IMR-90 (cell line): Measurements from ENCODE around the gene RPS4Y2. TPM values are rescaled to one million over a fixed set of nuclear protein-coding genes. Genes with fewer than 3 reads are reported as not detected.

Source experiments
- ATAC-seq: fragments of 200-7000 bp; cut with Tn5 transposase; 2 replicates; pipeline ENCODE4 v1.9.1; 2020; ENCODE audit warnings: low read depth, mild to moderate bottlenecking, moderate library complexity
- BruUV-seq: library from RNA; stranded (reverse); fragments of 400-500 nt; replicated peaks from 2 replicates; lab custom pipeline; 2021; lab: Mats Ljungman, UMichigan
- CTCF ChIA-PET: fragments of 300-600 bp; formaldehyde crosslinking; extraction: SDS; loops from one replicate; lab custom pipeline; 2021; ENCODE audit warnings: antibody characterized with exemption; lab: Yijun Ruan, JAX
- POLR2A ChIA-PET: fragments of 300-600 bp; sonication (Branson Sonifier 250); formaldehyde crosslinking; loops from one replicate; lab custom pipeline; 2022; ENCODE audit warnings: antibody characterized with exemption; ENCODE audit not compliant: unreplicated experiment; lab: Charles Lee
- DNase-seq: peaks from one replicate; pipeline ENCODE4 v3.0.0; 2013
- H2AFZ ChIP-seq: replicated peaks from 2 replicates; pipeline ENCODE3; 2013; ENCODE audit warnings: low read length, mild to moderate bottlenecking; ENCODE audit not compliant: poor library complexity
- H2AK5ac ChIP-seq: 2 replicates; pipeline ENCODE4 v1.6.1; 2013; ENCODE audit warnings: low read depth, low read length, inconsistent platforms
- H2AK9ac ChIP-seq: replicated peaks from 2 replicates; pipeline ENCODE3; 2013; ENCODE audit warnings: mild to moderate bottlenecking, low read depth, low read length, moderate library complexity; ENCODE audit not compliant: poor library complexity
- H2BK120ac ChIP-seq: 2 replicates; pipeline ENCODE4 v1.6.1; 2013; ENCODE audit warnings: low read depth, low read length, inconsistent platforms
- H2BK15ac ChIP-seq: 3 replicates; pipeline ENCODE4 v1.6.1; 2013; ENCODE audit warnings: low read depth, low read length, inconsistent platforms
- H2BK20ac ChIP-seq: 2 replicates; pipeline ENCODE4 v1.6.1; 2013; ENCODE audit warnings: low read depth, mild to moderate bottlenecking, inconsistent platforms, low read length, moderate library complexity
- H2BK5ac ChIP-seq: 2 replicates; pipeline ENCODE4 v1.6.1; 2013; ENCODE audit warnings: mild to moderate bottlenecking, low read depth, low read length, inconsistent platforms; ENCODE audit not compliant: poor library complexity, severe bottlenecking
- H3K14ac ChIP-seq: replicated peaks from 2 replicates; pipeline ENCODE4 v1.6.1; 2013; ENCODE audit warnings: low read depth, low read length, inconsistent platforms
- H3K18ac ChIP-seq: 2 replicates; pipeline ENCODE4 v1.6.1; 2013; ENCODE audit warnings: low read depth, low read length, control low read depth
- H3K23ac ChIP-seq: 2 replicates; pipeline ENCODE4 v1.6.1; 2013; ENCODE audit warnings: low read depth, low read length, inconsistent platforms
- H3K27ac ChIP-seq: 2 replicates; pipeline ENCODE4 v1.5.1; 2013; ENCODE audit warnings: mild to moderate bottlenecking, control low read depth, low read length; ENCODE audit not compliant: insufficient read depth
- H3K27me3 ChIP-seq: 2 replicates; pipeline ENCODE4 v1.6.1; 2013; ENCODE audit warnings: low read length; ENCODE audit not compliant: control insufficient read depth, insufficient read depth
- H3K36me3 ChIP-seq: 2 replicates; pipeline ENCODE4 v1.6.1; 2013; ENCODE audit warnings: low read length, mixed read lengths; ENCODE audit not compliant: control insufficient read depth, insufficient read depth
- H3K4ac ChIP-seq: 2 replicates; pipeline ENCODE4 v1.6.1; 2013; ENCODE audit warnings: low read depth, low read length, inconsistent platforms
- H3K4me1 ChIP-seq: 2 replicates; pipeline ENCODE4 v1.6.1; 2013; ENCODE audit warnings: low read length, mixed read lengths; ENCODE audit not compliant: control insufficient read depth, insufficient read depth
- H3K4me2 ChIP-seq: 2 replicates; pipeline ENCODE4 v1.6.1; 2013; ENCODE audit warnings: low read depth, mild to moderate bottlenecking, control low read depth, low read length, moderate library complexity
- H3K4me3 ChIP-seq: 2 replicates; pipeline ENCODE4 v1.5.1; 2013; ENCODE audit warnings: low read depth, mild to moderate bottlenecking, control low read depth, low read length, moderate library complexity; ENCODE audit not compliant: insufficient read depth
- H3K56ac ChIP-seq: 2 replicates; pipeline ENCODE4 v1.6.1; 2013; ENCODE audit warnings: low read length, inconsistent platforms; ENCODE audit not compliant: insufficient read depth; ENCODE audit errors: extremely low read depth
- H3K79me1 ChIP-seq, 2 experiments: 2 replicates each; pipeline ENCODE4 v1.6.1; 2013; ENCODE audit warnings: low read length in 2 of 2, inconsistent platforms in 1 of 2, low read depth in 1 of 2
- H3K9ac ChIP-seq: 2 replicates; pipeline ENCODE4 v1.6.1; 2013; ENCODE audit warnings: low read depth, low read length, control low read depth
- H3K9me1 ChIP-seq: 2 replicates; pipeline ENCODE4 v1.6.1; 2013; ENCODE audit warnings: low read length, inconsistent platforms; ENCODE audit not compliant: insufficient read depth
- H3K9me3 ChIP-seq: 2 replicates; pipeline ENCODE4 v1.6.1; 2013; ENCODE audit warnings: low read length; ENCODE audit not compliant: control insufficient read depth, insufficient read depth
- H4K20me1 ChIP-seq: 2 replicates; pipeline ENCODE4 v1.6.1; 2013; ENCODE audit warnings: low read length, inconsistent platforms; ENCODE audit not compliant: insufficient read depth
- H4K5ac ChIP-seq: 2 replicates; pipeline ENCODE4 v1.6.1; 2013; ENCODE audit warnings: mild to moderate bottlenecking, low read depth, low read length, control low read depth
- H4K8ac ChIP-seq, 2 experiments: 2 replicates each; pipeline ENCODE4 v1.6.1; 2013; ENCODE audit warnings: low read depth in 2 of 2, low read length in 2 of 2, control low read depth in 1 of 2, inconsistent platforms in 1 of 2
- H4K91ac ChIP-seq: 2 replicates; pipeline ENCODE4 v1.6.1; 2013; ENCODE audit warnings: low read depth, low read length, inconsistent platforms; ENCODE audit not compliant: insufficient read depth
- CEBPB ChIP-seq: IDR thresholded peaks from 2 replicates; pipeline ENCODE4 v1.6.1; 2012; ENCODE audit warnings: low read depth, low read length, improper control_type of control experiment
- CHD1 ChIP-seq: IDR thresholded peaks from 2 replicates; pipeline ENCODE4 v1.6.1; 2012; ENCODE audit warnings: low read depth, low read length, improper control_type of control experiment
- MAZ ChIP-seq: IDR thresholded peaks from 2 replicates; pipeline ENCODE4 v1.6.1; 2012; ENCODE audit warnings: low read depth, mild to moderate bottlenecking, low read length, improper control_type of control experiment, moderate library complexity, borderline replicate concordance
- SMC3 ChIP-seq: fragments of 150-350 bp; IDR thresholded peaks from 2 replicates; pipeline ENCODE4 v1.6.1; 2016; ENCODE audit warnings: low read depth, mild to moderate bottlenecking, antibody characterized with exemption, low read length, moderate library complexity
- WGBS, 2 experiments: methylation state at CpG; one replicate each; pipeline versions ENCODE4 v1.1.5 to v1.1.7; 2013; ENCODE audit warnings: missing lambda C conversion rate in 2 of 2; ENCODE audit not compliant: insufficient read length in 1 of 2; ENCODE audit errors: extremely low coverage in 2 of 2; 5-methylcytosine and 5-hydroxymethylcytosine counted together
- dilution Hi-C: fragments of 300-500 bp; cut with HindIII; formaldehyde crosslinking; loops from one replicate; pipeline ENCODE4 v1.14.3; 2018; ENCODE audit warnings: low sequenced_read_pairs; ENCODE audit not compliant: unreplicated experiment
- in situ Hi-C: fragments of 300-500 bp; cut with MboI; formaldehyde crosslinking; loops from 3 replicates; pipeline ENCODE4 v1.14.3; 2019; ENCODE audit warnings: low sequenced_read_pairs, inconsistent platforms, mixed read lengths
- intact Hi-C: fragments of 100-400 bp; cut with micrococcal nuclease; formaldehyde crosslinking; loops from 2 replicates; pipeline ENCODE4 v1.10.0; 2022
- polyA plus RNA-seq, 3 experiments: library from polyadenylated mRNA; depleted of rRNA; stranded (reverse); fragments of >200 nt; gene quantifications; 2 replicates each; pipeline ENCODE4 v1.2.3, GENCODE V29; 2012; ENCODE audit warnings: low replicate concordance in 1 of 3
- total RNA-seq: library from RNA; depleted of rRNA; stranded (reverse); fragments of >200 nt; gene quantifications from 2 replicates; pipeline ENCODE4 v1.2.3, GENCODE V29; 2012
- TF ChIP-seq, protein P1 (sequence below): fragments of 150-350 bp; IDR thresholded peaks from 2 replicates; pipeline ENCODE4 v1.6.1; 2017; ENCODE audit warnings: mild to moderate bottlenecking, antibody characterized with exemption, low read length, low read depth
- TF ChIP-seq, protein P2 (sequence below): conservative IDR thresholded peaks from 2 replicates; pipeline ENCODE4 v1.5.1; 2012; ENCODE audit warnings: mild to moderate bottlenecking, low read depth, low read length, improper control_type of control experiment

Gene RPS4Y2
- total and polyA plus RNA-seq, 2 of the 4 experiments (the other 2 are of a cell fraction) = not detected

DNA sequence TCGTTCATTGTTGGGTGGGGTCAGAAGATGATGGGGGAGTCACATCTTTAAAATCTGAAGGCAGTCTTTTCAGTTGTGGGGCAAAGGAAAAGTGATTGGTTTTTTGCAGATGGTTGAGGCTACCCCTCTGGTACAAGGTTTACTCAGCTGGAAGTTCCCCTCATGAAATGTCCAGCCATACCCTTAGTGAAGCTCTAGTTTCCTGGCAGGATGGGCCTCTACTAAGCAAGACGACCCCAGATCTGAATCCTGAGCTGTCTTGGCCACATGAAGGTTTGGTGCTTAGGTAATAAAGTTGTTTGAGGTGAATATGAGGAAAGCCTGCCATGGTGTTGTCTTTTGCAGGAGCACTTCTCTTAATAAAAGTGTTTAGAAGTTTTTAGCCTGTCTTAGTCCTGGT lies 9.2 kb downstream of the RPS4Y2 start:
- H3K18ac ChIP-seq = no peak overlapping the region
- no peak overlapping the region for H3K14ac ChIP-seq
- no peak overlapping the region for H4K5ac ChIP-seq
- no peaks in the 10 kb centered on the region for H3K36me3 ChIP-seq
- no peak overlapping the region for H2BK120ac ChIP-seq
- H3K23ac ChIP-seq = no peak overlapping the region
- DNase-seq (no peak), ATAC-seq (no peak)
- H3K4me2 ChIP-seq = no peak overlapping the region
- CTCF ChIA-PET = no interaction called here
- no peaks in the 10 kb centered on the region for H3K79me1 ChIP-seq
- no peak overlapping the region for H3K56ac ChIP-seq
- no CpG with 5 or more reads among the region's 2 CpGs for WGBS, 2 experiments
- H3K4me1 ChIP-seq = no peaks in the 10 kb centered on the region
- no peak overlapping the region for H3K4me3 ChIP-seq
- POLR2A ChIA-PET = no interaction called here
- no peak overlapping the region for H3K27ac ChIP-seq
- H3K9me1 ChIP-seq = no peaks in the 10 kb centered on the region
- dilution Hi-C loops = no loop called here
- no peak overlapping the region for H3K4ac ChIP-seq
- H4K8ac ChIP-seq = no peak overlapping the region
- TF ChIP-seq, protein P1, sequence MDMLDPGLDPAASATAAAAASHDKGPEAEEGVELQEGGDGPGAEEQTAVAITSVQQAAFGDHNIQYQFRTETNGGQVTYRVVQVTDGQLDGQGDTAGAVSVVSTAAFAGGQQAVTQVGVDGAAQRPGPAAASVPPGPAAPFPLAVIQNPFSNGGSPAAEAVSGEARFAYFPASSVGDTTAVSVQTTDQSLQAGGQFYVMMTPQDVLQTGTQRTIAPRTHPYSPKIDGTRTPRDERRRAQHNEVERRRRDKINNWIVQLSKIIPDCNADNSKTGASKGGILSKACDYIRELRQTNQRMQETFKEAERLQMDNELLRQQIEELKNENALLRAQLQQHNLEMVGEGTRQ = no peak
- no peak for TF ChIP-seq CHD1
- TF ChIP-seq MAZ = no peak
- no peak for TF ChIP-seq CEBPB
- TF ChIP-seq SMC3 = no peak
- TF ChIP-seq, protein P2, sequence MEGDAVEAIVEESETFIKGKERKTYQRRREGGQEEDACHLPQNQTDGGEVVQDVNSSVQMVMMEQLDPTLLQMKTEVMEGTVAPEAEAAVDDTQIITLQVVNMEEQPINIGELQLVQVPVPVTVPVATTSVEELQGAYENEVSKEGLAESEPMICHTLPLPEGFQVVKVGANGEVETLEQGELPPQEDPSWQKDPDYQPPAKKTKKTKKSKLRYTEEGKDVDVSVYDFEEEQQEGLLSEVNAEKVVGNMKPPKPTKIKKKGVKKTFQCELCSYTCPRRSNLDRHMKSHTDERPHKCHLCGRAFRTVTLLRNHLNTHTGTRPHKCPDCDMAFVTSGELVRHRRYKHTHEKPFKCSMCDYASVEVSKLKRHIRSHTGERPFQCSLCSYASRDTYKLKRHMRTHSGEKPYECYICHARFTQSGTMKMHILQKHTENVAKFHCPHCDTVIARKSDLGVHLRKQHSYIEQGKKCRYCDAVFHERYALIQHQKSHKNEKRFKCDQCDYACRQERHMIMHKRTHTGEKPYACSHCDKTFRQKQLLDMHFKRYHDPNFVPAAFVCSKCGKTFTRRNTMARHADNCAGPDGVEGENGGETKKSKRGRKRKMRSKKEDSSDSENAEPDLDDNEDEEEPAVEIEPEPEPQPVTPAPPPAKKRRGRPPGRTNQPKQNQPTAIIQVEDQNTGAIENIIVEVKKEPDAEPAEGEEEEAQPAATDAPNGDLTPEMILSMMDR = no peak
- H4K20me1 ChIP-seq = no peaks in the 10 kb centered on the region
- no peak overlapping the region for H2AFZ ChIP-seq
- H2AK9ac ChIP-seq = no peak overlapping the region
- no peak overlapping the region for H2BK5ac ChIP-seq
- no peak overlapping the region for H2BK20ac ChIP-seq
- H3K9me3 ChIP-seq = no peaks in the 10 kb centered on the region
- no peaks in the 10 kb centered on the region for H3K27me3 ChIP-seq
- in situ Hi-C loops = no loop called here
- H3K9ac ChIP-seq = no peak overlapping the region
- H2BK15ac ChIP-seq = no peak overlapping the region
- no peak overlapping the region for H2AK5ac ChIP-seq
- BruUV-seq = no TSS peak
- intact Hi-C loops = no loop called here
- no peak overlapping the region for H4K91ac ChIP-seq
